ENCODE data around the gene RNF8.

DNA sequence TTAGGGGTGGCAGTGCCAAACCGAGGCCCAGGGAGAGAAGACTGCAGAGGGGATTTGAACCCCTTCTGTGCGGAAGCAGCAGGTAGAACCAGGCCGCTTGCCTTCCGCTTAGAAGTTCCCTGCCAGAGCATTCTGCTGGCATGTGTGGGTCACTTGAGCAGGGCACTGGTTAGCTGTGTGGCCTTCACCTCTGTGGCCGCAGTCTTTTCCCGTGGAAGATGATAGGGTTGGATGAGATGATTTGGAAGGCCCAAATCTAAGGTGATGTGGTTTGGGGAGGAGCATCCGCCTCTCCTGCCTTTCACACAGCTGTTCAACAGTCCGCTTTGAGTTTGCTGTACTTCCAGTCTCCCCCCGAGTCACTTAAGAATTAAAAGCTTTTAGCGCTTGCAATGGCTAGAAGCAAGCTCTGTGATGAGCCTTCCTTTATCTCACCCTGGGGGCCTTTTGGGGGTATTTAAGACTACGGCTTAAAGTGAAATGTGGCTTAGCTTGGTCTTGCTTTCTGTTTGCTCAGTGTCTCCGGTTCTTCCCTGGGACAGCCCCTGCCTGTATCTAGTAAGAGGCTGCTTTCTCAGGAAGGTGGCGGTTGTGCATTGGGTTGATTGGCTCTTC is 80.0 kb downstream of the RNF8 start:
- TF ChIP-seq, protein P1, sequence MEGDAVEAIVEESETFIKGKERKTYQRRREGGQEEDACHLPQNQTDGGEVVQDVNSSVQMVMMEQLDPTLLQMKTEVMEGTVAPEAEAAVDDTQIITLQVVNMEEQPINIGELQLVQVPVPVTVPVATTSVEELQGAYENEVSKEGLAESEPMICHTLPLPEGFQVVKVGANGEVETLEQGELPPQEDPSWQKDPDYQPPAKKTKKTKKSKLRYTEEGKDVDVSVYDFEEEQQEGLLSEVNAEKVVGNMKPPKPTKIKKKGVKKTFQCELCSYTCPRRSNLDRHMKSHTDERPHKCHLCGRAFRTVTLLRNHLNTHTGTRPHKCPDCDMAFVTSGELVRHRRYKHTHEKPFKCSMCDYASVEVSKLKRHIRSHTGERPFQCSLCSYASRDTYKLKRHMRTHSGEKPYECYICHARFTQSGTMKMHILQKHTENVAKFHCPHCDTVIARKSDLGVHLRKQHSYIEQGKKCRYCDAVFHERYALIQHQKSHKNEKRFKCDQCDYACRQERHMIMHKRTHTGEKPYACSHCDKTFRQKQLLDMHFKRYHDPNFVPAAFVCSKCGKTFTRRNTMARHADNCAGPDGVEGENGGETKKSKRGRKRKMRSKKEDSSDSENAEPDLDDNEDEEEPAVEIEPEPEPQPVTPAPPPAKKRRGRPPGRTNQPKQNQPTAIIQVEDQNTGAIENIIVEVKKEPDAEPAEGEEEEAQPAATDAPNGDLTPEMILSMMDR (IDR thresholded peaks at IDR 0.05): no peak
- no peak for TF ChIP-seq POLR2A (IDR thresholded peaks at IDR 0.05)
